Measurements from ENCODE around the gene ZNF580. TPM values are rescaled to one million over a fixed set of nuclear protein-coding genes. Genes with fewer than 3 reads are reported as not detected.

ZNF580 gene
- total RNA-seq, 2 donors from 2014 or later: 21.9 to 22.2 TPM

DNA sequence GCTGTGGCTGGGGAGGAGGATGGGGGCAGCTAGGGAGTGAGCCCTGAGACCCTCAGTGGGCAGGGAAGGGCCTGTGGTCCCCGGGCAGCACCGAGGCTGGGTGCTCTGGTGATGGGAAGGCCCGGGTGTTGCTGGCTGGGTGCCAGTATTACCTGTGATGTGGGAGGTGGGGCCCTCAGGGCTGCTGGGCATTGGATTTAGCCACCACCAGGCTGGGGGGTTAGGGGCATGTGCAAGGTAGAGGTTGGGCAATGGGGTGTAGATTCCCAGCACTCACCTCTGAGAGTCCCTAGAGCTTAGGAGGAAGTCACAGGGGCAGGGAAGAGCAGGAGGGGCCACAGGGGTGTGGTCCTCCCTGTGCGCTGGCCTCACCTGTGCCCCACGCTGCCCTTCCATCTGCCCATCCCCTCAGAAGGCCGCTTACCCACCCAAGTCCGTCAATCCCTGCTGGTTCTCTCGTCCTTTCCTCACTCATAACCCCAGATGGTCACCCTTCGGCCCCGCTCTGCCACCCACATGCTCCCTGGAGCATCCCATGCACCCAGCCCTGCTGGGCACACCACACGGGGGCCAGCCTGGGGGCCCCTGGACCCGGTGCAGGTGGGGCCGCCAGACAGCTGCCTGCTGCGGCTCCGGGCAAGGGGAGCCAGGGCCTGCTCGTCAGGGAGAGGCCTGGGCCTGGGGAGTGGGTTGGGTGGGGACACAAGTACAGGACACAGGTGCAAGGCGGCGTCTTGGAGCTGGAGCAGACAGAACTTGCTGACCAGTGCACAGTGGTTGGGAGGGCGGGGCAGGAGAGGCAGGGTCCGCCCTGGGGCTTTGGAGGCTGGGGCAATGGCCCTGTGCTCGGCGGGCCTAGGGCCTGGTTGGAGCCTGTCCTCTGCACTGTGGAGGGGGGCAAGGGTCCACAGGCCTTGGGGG, 46.7 kb downstream of the ZNF580 start:
- H3K4me3 Mint-ChIP-seq: no peak overlapping the region
- no peak overlapping the region for H3K27ac Mint-ChIP-seq
- no peaks in the 10 kb centered on the region for H3K27me3 Mint-ChIP-seq
- H3K4me1 Mint-ChIP-seq: no peaks in the 10 kb centered on the region
- H3K9me3 Mint-ChIP-seq: no peaks in the 10 kb centered on the region
- no peak for ATAC-seq (replicated peaks)
- H3K36me3 Mint-ChIP-seq (ENCODE audit: low read depth): peaks cover 59% of the 10 kb centered on the region

DNA sequence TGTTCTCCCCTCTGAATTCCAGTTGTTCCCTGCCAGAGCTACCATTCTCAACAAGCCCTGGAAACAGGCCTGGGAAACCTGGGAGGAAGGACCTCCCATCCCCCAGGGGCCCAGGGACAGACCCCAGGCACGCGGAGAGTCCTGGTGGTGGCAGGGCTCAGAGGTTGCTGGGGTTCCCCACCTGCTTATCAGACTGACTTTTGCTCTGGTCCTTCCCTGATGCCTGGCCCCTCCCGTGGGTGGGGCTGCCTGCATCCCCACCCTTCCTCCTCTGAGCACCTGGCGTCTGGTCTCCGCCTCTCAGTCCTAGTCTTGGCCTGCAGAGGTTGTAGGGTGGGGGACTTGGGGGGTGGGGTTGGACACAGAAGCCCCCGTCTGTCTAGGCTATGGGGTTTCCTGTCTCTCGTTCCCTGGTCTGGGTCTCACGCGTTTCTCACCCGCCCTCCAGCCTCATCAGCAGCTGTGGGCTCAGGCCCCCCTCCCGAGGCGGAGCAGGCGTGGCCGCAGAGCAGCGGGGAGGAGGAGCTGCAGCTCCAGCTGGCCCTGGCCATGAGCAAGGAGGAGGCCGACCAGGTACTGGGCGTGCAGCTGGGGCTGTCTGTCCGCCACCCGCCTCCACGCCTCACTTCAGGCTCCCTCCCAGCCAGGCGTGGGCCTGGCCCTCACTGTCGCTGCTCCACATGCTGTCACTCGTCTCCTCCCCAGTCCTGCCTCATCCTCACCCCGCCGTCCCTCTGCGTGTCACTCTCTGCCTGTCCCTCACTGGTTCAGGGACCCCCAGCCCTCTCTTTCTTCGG, 47.8 kb downstream of the ZNF580 start:
- Mint-ChIP-seq H3K4me3 (no peak overlapping the region), H3K27ac (no peak overlapping the region), H3K4me1 (no peaks in the 10 kb centered on the region), H3K27me3 (no peaks in the 10 kb centered on the region), H3K36me3 (ENCODE audit: low read depth) (peaks cover 56% of the 10 kb centered on the region), H3K9me3 (no peaks in the 10 kb centered on the region)
- no peak for ATAC-seq (replicated peaks)

DNA sequence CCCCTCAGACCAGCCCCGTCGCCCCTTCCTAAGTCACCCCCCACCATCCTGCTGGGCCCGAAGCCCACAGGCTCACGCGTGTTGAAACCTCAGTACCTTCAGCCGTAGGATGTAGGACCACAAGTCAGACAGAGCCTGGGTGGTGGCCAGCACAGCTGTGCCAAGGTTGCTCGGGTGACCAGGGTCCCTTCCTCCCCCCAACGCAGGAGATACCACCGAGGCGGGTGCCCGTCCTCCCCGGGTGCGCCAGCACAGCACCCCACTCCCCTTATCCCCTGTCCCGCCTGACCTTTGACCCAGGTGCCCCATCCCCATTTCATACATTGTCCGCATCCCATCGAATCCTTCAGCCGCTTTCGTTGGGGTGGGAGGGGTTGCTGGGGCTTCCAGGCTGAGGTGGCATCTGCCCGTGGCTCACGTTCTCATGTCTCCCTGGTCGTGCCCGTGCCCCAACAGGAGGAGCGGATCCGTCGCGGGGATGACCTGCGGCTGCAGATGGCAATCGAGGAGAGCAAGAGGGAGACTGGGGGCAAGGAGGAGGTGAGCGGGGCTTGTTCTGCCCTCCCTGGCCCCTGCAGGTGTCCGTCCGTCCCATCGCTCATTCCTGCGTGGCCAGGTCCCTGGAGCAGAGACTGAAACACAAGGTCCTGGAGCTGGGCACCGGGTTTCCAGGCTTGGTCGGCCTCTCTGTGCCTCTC, 48.8 kb downstream of the ZNF580 start:
- no peak overlapping the region for H3K4me3 Mint-ChIP-seq
- no peak overlapping the region for H3K27ac Mint-ChIP-seq
- H3K4me1 Mint-ChIP-seq: no peaks in the 10 kb centered on the region
- no peak for ATAC-seq (replicated peaks)
- no peaks in the 10 kb centered on the region for H3K27me3 Mint-ChIP-seq
- no peaks in the 10 kb centered on the region for H3K9me3 Mint-ChIP-seq
- peaks cover 56% of the 10 kb centered on the region for H3K36me3 Mint-ChIP-seq (ENCODE audit: low read depth)

DNA sequence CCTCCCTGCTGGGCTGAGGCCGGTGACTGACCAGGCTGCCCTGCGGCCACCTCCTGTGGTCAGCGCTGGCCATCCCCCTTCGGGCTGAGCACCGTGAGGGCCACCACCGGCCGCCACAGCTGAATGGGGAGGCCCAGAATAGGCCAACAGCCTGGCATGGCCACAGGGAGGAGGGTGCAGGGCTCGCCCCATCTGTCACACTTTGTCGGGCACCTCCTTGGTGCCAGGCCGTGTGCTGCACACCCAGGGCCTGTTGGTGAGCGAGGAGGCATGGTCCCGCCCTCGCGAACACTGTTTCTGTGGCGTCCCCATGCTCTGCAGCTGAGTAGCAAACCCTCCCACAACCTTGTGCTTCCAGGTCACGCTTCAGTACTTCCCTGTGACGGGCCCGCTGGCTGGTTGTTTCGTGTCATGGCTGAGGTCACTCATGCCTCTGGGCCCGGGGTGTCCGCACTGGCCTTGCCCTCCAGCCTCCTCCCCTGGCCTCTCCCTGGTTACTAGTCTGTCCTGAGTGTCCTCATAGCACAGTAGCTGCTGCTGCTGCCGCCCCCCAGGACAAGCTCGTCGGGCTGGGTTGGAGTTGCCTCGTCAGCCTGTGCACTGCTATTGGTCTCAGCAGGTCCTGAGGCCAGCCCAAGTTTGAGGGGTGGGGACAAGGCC, 49.4 kb downstream of the ZNF580 start:
- Mint-ChIP-seq H3K36me3 (ENCODE audit: low read depth) (peaks cover 55% of the 10 kb centered on the region), H3K27me3 (no peaks in the 10 kb centered on the region), H3K4me1 (no peaks in the 10 kb centered on the region), H3K4me3 (no peak overlapping the region), H3K27ac (no peak overlapping the region), H3K9me3 (no peaks in the 10 kb centered on the region)
- no peak for ATAC-seq (replicated peaks)

DNA sequence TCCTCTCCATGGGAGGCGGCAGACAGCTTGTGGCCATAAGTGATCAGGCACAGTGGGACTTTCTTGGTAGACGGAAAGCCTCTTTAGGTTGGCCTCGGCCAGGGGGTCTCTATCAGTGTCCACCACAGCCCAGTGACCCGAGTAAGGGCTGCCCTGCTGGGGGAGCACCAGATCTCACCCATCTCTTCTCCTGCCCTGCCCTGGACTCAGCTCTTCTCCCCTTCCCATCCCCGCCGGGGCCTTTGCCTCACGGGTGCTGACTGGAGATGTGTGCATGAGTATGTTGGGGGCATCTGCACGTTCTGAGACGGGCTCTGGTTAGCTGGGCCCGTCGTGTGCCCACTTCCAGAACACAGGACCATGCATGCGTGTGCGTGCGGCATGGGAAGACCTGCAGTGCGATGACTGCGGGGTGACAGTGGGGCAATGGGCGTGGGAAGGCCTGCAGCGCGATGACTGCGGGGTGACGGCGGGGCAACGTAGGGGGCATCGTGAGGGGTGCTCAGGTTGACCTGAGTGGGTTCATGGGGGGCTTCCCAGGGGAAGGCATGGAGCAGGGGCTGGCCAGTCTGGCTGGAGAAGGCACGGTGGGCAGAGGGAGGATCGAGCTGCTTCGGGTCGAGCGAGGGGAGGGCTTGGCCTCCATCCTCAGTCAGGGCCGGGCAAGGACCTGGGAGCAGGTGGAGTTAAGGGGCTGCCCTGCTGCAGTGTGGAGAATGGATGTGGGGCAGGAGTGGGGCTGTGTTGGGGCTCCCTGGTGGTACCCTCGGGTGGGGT, 50.2 kb downstream of the ZNF580 start:
- no peak overlapping the region for H3K4me3 Mint-ChIP-seq
- H3K27ac Mint-ChIP-seq: no peak overlapping the region
- H3K4me1 Mint-ChIP-seq: no peaks in the 10 kb centered on the region
- no peak for ATAC-seq (replicated peaks)
- H3K9me3 Mint-ChIP-seq: no peaks in the 10 kb centered on the region
- peaks cover 55% of the 10 kb centered on the region for H3K36me3 Mint-ChIP-seq (ENCODE audit: low read depth)
- no peaks in the 10 kb centered on the region for H3K27me3 Mint-ChIP-seq

DNA sequence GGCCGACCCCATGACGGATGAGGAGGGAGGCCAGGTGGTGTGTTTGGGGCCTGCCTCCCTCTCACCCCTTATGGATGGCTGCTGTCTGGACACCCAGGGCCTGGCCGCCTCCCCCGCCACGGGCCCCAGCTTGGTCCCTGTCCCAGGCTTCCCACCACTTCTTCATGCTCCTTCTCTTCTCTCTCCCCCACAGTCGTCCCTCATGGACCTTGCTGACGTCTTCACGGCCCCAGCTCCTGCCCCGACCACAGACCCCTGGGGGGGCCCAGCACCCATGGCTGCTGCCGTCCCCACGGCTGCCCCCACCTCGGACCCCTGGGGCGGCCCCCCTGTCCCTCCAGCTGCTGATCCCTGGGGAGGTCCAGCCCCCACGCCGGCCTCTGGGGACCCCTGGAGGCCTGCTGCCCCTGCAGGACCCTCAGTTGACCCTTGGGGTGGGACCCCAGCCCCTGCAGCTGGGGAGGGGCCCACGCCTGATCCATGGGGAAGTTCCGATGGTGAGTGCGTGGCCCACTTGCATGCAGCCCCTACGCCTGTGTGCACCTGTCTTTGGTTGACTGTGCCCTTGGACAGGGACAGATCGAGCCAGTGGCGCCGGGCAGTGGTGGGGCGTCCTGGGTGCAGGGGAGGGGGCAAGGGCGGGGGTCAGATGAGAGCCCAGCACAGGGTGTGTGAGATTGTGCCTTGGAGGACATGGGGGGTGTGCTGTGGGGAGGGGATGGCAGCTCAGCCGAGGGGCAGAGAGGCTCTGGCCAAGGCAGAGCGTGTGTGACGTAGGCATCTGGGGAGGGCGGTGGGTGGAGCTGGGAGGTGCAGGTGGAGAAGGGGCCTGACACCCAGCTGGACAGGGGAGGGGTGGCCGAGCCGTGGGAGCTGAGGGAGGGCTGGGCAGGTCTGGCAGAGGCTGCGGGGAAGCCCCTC, 51.0 kb downstream of the ZNF580 start:
- Mint-ChIP-seq H3K9me3 (no peaks in the 10 kb centered on the region), H3K4me1 (no peaks in the 10 kb centered on the region), H3K36me3 (ENCODE audit: low read depth) (peaks cover 57% of the 10 kb centered on the region), H3K4me3 (no peak overlapping the region), H3K27ac (no peak overlapping the region), H3K27me3 (no peaks in the 10 kb centered on the region)
- no peak for ATAC-seq (replicated peaks)

DNA sequence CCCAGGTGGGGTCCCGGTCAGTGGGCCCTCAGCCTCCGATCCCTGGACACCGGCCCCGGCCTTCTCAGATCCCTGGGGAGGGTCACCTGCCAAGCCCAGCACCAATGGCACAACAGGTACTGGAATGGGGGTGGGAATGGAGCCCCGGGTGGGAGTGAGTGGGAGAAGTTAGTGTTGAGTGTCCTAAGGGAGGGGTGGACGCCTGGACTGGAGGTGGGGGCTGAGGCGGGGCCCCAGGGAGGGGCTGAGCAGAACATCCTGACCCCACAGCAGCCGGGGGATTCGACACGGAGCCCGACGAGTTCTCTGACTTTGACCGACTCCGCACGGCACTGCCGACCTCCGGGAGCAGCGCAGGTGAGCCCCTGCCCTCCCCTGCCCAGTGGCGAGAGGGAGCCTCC, 51.9 kb downstream of the ZNF580 start:
- H3K9me3 Mint-ChIP-seq: no peaks in the 10 kb centered on the region
- no peak overlapping the region for H3K27ac Mint-ChIP-seq
- H3K4me3 Mint-ChIP-seq: no peak overlapping the region
- no peak for ATAC-seq (replicated peaks)
- peaks cover 61% of the 10 kb centered on the region for H3K36me3 Mint-ChIP-seq (ENCODE audit: low read depth)
- no peaks in the 10 kb centered on the region for H3K4me1 Mint-ChIP-seq
- H3K27me3 Mint-ChIP-seq: no peaks in the 10 kb centered on the region

Other genes starting within 250 kb of the ZNF580 start
- 100 to 1,000 TPM; 183 to 343 TPM for gene UBE2S, start 233.2 kb upstream of the ZNF580 start, total RNA-seq
- under 1 TPM in 1 of 2 donors, not detected in 1; 0.11 TPM for gene SHISA7, start 197.7 kb upstream of the ZNF580 start, total RNA-seq
- gene ISOC2, start 179.4 kb upstream of the ZNF580 start, total RNA-seq: 10 to 100 TPM; 21.2 to 39.5 TPM
- gene C19orf85, start 176.3 kb upstream of the ZNF580 start, total RNA-seq: not detected
- gene ZNF628, start 164.4 kb upstream of the ZNF580 start, total RNA-seq: 10 to 100 TPM; 11.1 to 11.3 TPM
- 10 to 100 TPM in 1 of 2 donors, 1 to 10 TPM in 1; 7.1 to 12.3 TPM for gene NAT14, start 155.8 kb upstream of the ZNF580 start, total RNA-seq
- under 1 TPM; 0.41 to 0.69 TPM for gene SSC5D, start 152.6 kb upstream of the ZNF580 start, total RNA-seq
- not detected for gene SBK2, start 103.9 kb upstream of the ZNF580 start, total RNA-seq
- not detected for gene SBK3, start 95.5 kb upstream of the ZNF580 start, total RNA-seq
- 1 to 10 TPM; 4.7 to 6.5 TPM for gene ZNF579, start 60.2 kb upstream of the ZNF580 start, total RNA-seq
- 10 to 100 TPM in 1 of 2 donors, 1 to 10 TPM in 1; 8.7 to 12.9 TPM for gene FIZ1, start 41.5 kb upstream of the ZNF580 start, total RNA-seq
- gene ZNF524, start 40.7 kb upstream of the ZNF580 start, total RNA-seq: 10 to 100 TPM; 20.1 to 25.3 TPM
- gene ZNF865, start 35.4 kb upstream of the ZNF580 start, total RNA-seq: 10 to 100 TPM; 11.9 to 13.2 TPM
- 1 to 10 TPM; 4.6 to 5.3 TPM for gene ZNF784, start 16.4 kb upstream of the ZNF580 start, total RNA-seq
- 10 to 100 TPM; 26.4 to 35.6 TPM for gene ZNF581, start 2.6 kb downstream of the ZNF580 start, total RNA-seq
- gene CCDC106, start 7.2 kb downstream of the ZNF580 start, total RNA-seq: 1 to 10 TPM; 2.4 to 2.6 TPM
- gene U2AF2, start 14.0 kb downstream of the ZNF580 start, total RNA-seq: 100 to 1,000 TPM; 254 to 333 TPM
- 10 to 100 TPM; 29.2 to 45.1 TPM for gene EPN1, start 34.2 kb downstream of the ZNF580 start, total RNA-seq
- not detected for gene NLRP9, start 97.4 kb downstream of the ZNF580 start, total RNA-seq
- gene RFPL4A, start 118.1 kb downstream of the ZNF580 start, total RNA-seq: not detected
- not detected for gene RFPL4AL1, start 128.1 kb downstream of the ZNF580 start, total RNA-seq
- under 1 TPM in 1 of 2 donors, not detected in 1; 0.11 TPM for gene NLRP11, start 191.0 kb downstream of the ZNF580 start, total RNA-seq
- gene NLRP4, start 195.5 kb downstream of the ZNF580 start, total RNA-seq: not detected